Measurements from ENCODE around the gene FAM20A.

The FAM20A gene

GRCh38 chr17:68623811-68624210, 22.6 kb upstream of the FAM20A start:
- Histone ChIP-seq H3K4me1 (ENCODE audit: control insufficient read depth, insufficient read depth, low read length) (peaks cover 7% of the 10 kb centered on the region; the same call in 1 of the 2 replicates), H3K9me3 (ENCODE audit: control insufficient read depth, insufficient read depth, low read length) (no peaks in the 10 kb centered on the region), H3K36me3 (ENCODE audit: control insufficient read depth, insufficient read depth, low read length) (no peaks in the 10 kb centered on the region), H3K4me3 (ENCODE audit: low read depth, low read length) (no peak overlapping the region), H3K27ac (ENCODE audit: low read depth, low read length) (no peak overlapping the region), H3K9ac (ENCODE audit: low read depth, low read length) (no peak overlapping the region), H3K27me3 (ENCODE audit: control insufficient read depth, insufficient read depth, low read length) (no peaks in the 10 kb centered on the region)

GRCh38 chr17:68622423-68622822, 21.3 kb upstream of the FAM20A start:
- H3K4me3 ChIP-seq (ENCODE audit: low read depth, low read length) = no peak overlapping the region
- H3K27ac ChIP-seq (ENCODE audit: low read depth, low read length) = no peak overlapping the region
- H3K9me3 ChIP-seq (ENCODE audit: control insufficient read depth, insufficient read depth, low read length) = no peaks in the 10 kb centered on the region
- H3K9ac ChIP-seq (ENCODE audit: low read depth, low read length) = no peak overlapping the region
- H3K27me3 ChIP-seq (ENCODE audit: control insufficient read depth, insufficient read depth, low read length) = no peaks in the 10 kb centered on the region
- H3K4me1 ChIP-seq (ENCODE audit: control insufficient read depth, insufficient read depth, low read length) = 0 out of 2 replicates have a peak, but pooled peaks cover 5% of the 10 kb centered on the region
- H3K36me3 ChIP-seq (ENCODE audit: control insufficient read depth, insufficient read depth, low read length) = no peaks in the 10 kb centered on the region

- no peaks in the 10 kb centered on the region for H3K27me3 ChIP-seq (ENCODE audit: control insufficient read depth, insufficient read depth, low read length)
- no peak overlapping the region for H3K9ac ChIP-seq (ENCODE audit: low read depth, low read length)
- 0 out of 2 replicates have a peak, but pooled peaks cover 5% of the 10 kb centered on the region for H3K4me1 ChIP-seq (ENCODE audit: control insufficient read depth, insufficient read depth, low read length)
- no peak overlapping the region for H3K27ac ChIP-seq (ENCODE audit: low read depth, low read length)
- H3K4me3 ChIP-seq (ENCODE audit: low read depth, low read length) = no peak overlapping the region
- no peaks in the 10 kb centered on the region for H3K36me3 ChIP-seq (ENCODE audit: control insufficient read depth, insufficient read depth, low read length)
- H3K9me3 ChIP-seq (ENCODE audit: control insufficient read depth, insufficient read depth, low read length) = no peaks in the 10 kb centered on the region
Observed at GRCh38 chr17:68621065-68621464, 19.9 kb upstream of the FAM20A start.

- no peaks in the 10 kb centered on the region for H3K9me3 ChIP-seq (ENCODE audit: control insufficient read depth, insufficient read depth, low read length)
- no peak overlapping the region for H3K27ac ChIP-seq (ENCODE audit: low read depth, low read length)
- no peaks in the 10 kb centered on the region for H3K36me3 ChIP-seq (ENCODE audit: control insufficient read depth, insufficient read depth, low read length)
- H3K27me3 ChIP-seq (ENCODE audit: control insufficient read depth, insufficient read depth, low read length) = no peaks in the 10 kb centered on the region
- peaks cover 7% of the 10 kb centered on the region; the same call in 1 of the 2 replicates for H3K4me1 ChIP-seq (ENCODE audit: control insufficient read depth, insufficient read depth, low read length)
- no peak overlapping the region for H3K4me3 ChIP-seq (ENCODE audit: low read depth, low read length)
- no peak overlapping the region for H3K9ac ChIP-seq (ENCODE audit: low read depth, low read length)
Observed at GRCh38 chr17:68616334-68616733, 15.2 kb upstream of the FAM20A start.

- Histone ChIP-seq H3K36me3 (ENCODE audit: control insufficient read depth, insufficient read depth, low read length) (no peaks in the 10 kb centered on the region), H3K27me3 (ENCODE audit: control insufficient read depth, insufficient read depth, low read length) (no peaks in the 10 kb centered on the region), H3K4me3 (ENCODE audit: low read depth, low read length) (no peak overlapping the region), H3K27ac (ENCODE audit: low read depth, low read length) (no peak overlapping the region), H3K9ac (ENCODE audit: low read depth, low read length) (no peak overlapping the region), H3K9me3 (ENCODE audit: control insufficient read depth, insufficient read depth, low read length) (peaks cover 9% of the 10 kb centered on the region; the same call in 1 of the 2 replicates), H3K4me1 (ENCODE audit: control insufficient read depth, insufficient read depth, low read length) (peaks cover 7% of the 10 kb centered on the region; the same call in 1 of the 2 replicates)
Observed at GRCh38 chr17:68614718-68615117, 13.6 kb upstream of the FAM20A start.

- no peak overlapping the region for H3K4me3 ChIP-seq (ENCODE audit: low read depth, low read length)
- H3K27me3 ChIP-seq (ENCODE audit: control insufficient read depth, insufficient read depth, low read length) = no peaks in the 10 kb centered on the region
- no peak overlapping the region for H3K9ac ChIP-seq (ENCODE audit: low read depth, low read length)
- no peaks in the 10 kb centered on the region for H3K36me3 ChIP-seq (ENCODE audit: control insufficient read depth, insufficient read depth, low read length)
- H3K9me3 ChIP-seq (ENCODE audit: control insufficient read depth, insufficient read depth, low read length) = peaks cover 17% of the 10 kb centered on the region
- no peak overlapping the region for H3K27ac ChIP-seq (ENCODE audit: low read depth, low read length)
- H3K4me1 ChIP-seq (ENCODE audit: control insufficient read depth, insufficient read depth, low read length) = peaks cover 4% of the 10 kb centered on the region; the same call in 1 of the 2 replicates
Observed at GRCh38 chr17:68613739-68614298, 12.7 kb upstream of the FAM20A start.

GRCh38 chr17:68612923-68613292, 11.7 kb upstream of the FAM20A start:
- Histone ChIP-seq H3K9me3 (ENCODE audit: control insufficient read depth, insufficient read depth, low read length) (peaks cover 26% of the 10 kb centered on the region), H3K4me1 (ENCODE audit: control insufficient read depth, insufficient read depth, low read length) (peaks cover 2% of the 10 kb centered on the region; the same call in 1 of the 2 replicates), H3K27ac (ENCODE audit: low read depth, low read length) (no peak overlapping the region), H3K27me3 (ENCODE audit: control insufficient read depth, insufficient read depth, low read length) (no peaks in the 10 kb centered on the region), H3K4me3 (ENCODE audit: low read depth, low read length) (no peak overlapping the region), H3K36me3 (ENCODE audit: control insufficient read depth, insufficient read depth, low read length) (no peaks in the 10 kb centered on the region), H3K9ac (ENCODE audit: low read depth, low read length) (no peak overlapping the region)

- no peak overlapping the region for H3K9ac ChIP-seq (ENCODE audit: low read depth, low read length)
- H3K36me3 ChIP-seq (ENCODE audit: control insufficient read depth, insufficient read depth, low read length) = no peaks in the 10 kb centered on the region
- no peak overlapping the region for H3K27ac ChIP-seq (ENCODE audit: low read depth, low read length)
- peaks cover 29% of the 10 kb centered on the region for H3K9me3 ChIP-seq (ENCODE audit: control insufficient read depth, insufficient read depth, low read length)
- peaks cover 2% of the 10 kb centered on the region; the same call in 1 of the 2 replicates for H3K4me1 ChIP-seq (ENCODE audit: control insufficient read depth, insufficient read depth, low read length)
- H3K27me3 ChIP-seq (ENCODE audit: control insufficient read depth, insufficient read depth, low read length) = no peaks in the 10 kb centered on the region
- H3K4me3 ChIP-seq (ENCODE audit: low read depth, low read length) = no peak overlapping the region
Observed at GRCh38 chr17:68612209-68612922, 11.2 kb upstream of the FAM20A start.

- peaks cover 29% of the 10 kb centered on the region for H3K9me3 ChIP-seq (ENCODE audit: control insufficient read depth, insufficient read depth, low read length)
- no peaks in the 10 kb centered on the region for H3K27me3 ChIP-seq (ENCODE audit: control insufficient read depth, insufficient read depth, low read length)
- H3K9ac ChIP-seq (ENCODE audit: low read depth, low read length) = no peak overlapping the region
- peaks cover 2% of the 10 kb centered on the region; the same call in 1 of the 2 replicates for H3K4me1 ChIP-seq (ENCODE audit: control insufficient read depth, insufficient read depth, low read length)
- H3K4me3 ChIP-seq (ENCODE audit: low read depth, low read length) = no peak overlapping the region
- H3K27ac ChIP-seq (ENCODE audit: low read depth, low read length) = no peak overlapping the region
- H3K36me3 ChIP-seq (ENCODE audit: control insufficient read depth, insufficient read depth, low read length) = no peaks in the 10 kb centered on the region
Observed at GRCh38 chr17:68611353-68612208, 10.4 kb upstream of the FAM20A start.

GRCh38 chr17:68610554-68610953, 9.4 kb upstream of the FAM20A start:
- Histone ChIP-seq H3K4me3 (ENCODE audit: low read depth, low read length) (no peak overlapping the region), H3K4me1 (ENCODE audit: control insufficient read depth, insufficient read depth, low read length) (peaks cover 2% of the 10 kb centered on the region; the same call in 1 of the 2 replicates), H3K9me3 (ENCODE audit: control insufficient read depth, insufficient read depth, low read length) (peaks cover 29% of the 10 kb centered on the region), H3K27ac (ENCODE audit: low read depth, low read length) (no peak overlapping the region), H3K27me3 (ENCODE audit: control insufficient read depth, insufficient read depth, low read length) (no peaks in the 10 kb centered on the region), H3K9ac (ENCODE audit: low read depth, low read length) (no peak overlapping the region), H3K36me3 (ENCODE audit: control insufficient read depth, insufficient read depth, low read length) (no peaks in the 10 kb centered on the region)
